ENCODE measurements around the gene GRM5. TPM values are rescaled to one million over a fixed set of nuclear protein-coding genes. Genes with fewer than 3 reads are reported as not detected.
"Not testable (repeated sequence)": the region's sequence is repeated elsewhere in the genome, so short reads cannot be mapped to it uniquely, and the experiment has no call there.

Gene GRM5
- total RNA-seq, 1 experiment from 2014 or later: not detected

DNA sequence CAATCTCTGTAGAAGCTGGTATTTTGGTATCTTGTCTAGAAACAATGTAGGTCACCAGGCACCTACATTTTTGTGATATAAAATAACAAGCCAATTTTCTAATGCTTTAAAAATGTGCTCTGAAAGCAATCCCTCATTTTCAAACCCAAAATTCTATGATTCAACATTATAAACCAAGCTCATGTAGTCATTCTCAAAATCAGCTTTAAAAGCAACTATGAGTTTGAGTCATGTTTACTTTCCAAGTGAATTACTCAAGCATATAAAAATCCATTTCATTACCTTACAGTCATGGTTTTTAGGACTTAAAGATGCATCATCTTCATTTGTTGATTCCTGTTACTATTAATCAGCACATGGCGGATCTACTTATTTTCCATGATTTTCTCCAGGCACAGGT lies 216.4 kb downstream of the GRM5 start:
- in situ Hi-C loops (cut with HindIII; ENCODE audit: low sequenced_read_pairs): no loop called here
- no peak for DNase-seq (ENCODE audit: low spot score)

DNA sequence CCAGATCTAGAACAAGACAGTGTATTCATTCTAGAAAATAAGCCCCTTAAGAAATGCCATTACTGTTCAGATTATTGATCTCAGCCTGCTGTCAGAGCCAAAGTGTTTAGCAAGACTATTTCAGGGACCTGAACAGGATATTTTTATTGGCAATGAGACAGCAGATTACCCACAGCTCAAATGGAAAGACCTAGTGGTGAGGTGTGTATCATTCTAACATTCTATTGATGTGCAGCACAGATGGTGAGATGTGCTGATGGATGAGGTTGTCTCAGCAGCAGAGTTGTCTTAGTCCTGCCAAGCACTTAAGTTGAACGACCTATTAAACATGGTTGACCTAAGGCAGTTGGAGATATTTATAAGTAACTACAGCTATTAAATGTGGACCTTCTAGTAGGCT lies 219.5 kb downstream of the GRM5 start:
- in situ Hi-C loops (cut with HindIII; ENCODE audit: low sequenced_read_pairs): not testable (repeated sequence)

DNA sequence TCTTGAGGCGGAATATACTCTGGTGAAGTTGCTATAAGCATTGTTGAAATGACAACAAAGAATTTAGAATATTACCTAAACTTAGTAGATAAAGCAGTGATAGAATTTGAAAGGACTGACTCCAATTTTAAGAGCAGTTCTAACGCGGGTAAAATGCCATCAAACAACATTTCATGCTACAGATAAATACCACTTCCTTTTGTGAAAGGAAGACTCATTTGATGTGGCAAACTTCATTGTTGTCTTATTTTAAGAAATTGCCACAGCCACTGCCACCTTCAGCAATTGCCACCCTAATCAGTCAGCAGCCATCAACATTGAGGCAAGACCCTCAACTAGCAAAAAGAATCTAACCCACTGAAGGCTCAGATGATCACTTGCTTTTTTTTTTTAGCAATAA lies 220.8 kb downstream of the GRM5 start:
- DNase-seq (ENCODE audit: low spot score); in situ Hi-C loops (cut with HindIII; ENCODE audit: low sequenced_read_pairs): not testable (repeated sequence)

More for the DNA sequence above, 219.5 kb downstream of the GRM5 start:
- DNase-seq (ENCODE audit: low spot score): not testable (repeated sequence)

DNA sequence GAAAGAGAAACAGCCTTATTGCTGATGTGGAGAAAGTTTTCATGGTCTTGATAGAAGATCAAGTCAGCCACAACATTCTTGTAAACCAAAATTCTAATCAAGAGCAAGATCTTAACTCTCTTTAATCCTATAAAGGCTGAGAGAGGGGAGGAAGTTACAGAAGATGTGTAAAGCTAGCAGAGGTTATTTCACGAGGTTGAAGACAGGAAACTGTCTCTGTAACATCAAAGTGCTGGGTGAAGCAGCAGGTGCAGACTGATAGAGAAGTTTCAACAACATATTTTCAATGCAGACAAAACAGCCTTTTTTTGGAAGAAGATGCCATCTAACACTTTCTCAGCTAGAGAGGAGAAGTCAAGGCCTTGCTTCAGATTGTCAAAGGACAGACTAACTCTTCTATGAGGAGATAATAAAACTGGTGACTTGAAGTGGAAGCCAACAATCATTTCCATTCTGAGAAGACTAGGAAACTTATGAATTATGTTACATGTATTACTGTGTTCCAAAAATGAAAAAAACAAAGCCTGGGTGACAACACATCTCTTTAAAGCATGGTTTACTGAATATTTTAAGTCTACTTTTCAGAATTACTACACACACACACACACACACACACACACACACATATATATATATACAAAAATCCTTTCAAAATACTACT lies 221.9 kb downstream of the GRM5 start:
- DNase-seq (ENCODE audit: low spot score); in situ Hi-C loops (cut with HindIII; ENCODE audit: low sequenced_read_pairs): not testable (repeated sequence)

DNA sequence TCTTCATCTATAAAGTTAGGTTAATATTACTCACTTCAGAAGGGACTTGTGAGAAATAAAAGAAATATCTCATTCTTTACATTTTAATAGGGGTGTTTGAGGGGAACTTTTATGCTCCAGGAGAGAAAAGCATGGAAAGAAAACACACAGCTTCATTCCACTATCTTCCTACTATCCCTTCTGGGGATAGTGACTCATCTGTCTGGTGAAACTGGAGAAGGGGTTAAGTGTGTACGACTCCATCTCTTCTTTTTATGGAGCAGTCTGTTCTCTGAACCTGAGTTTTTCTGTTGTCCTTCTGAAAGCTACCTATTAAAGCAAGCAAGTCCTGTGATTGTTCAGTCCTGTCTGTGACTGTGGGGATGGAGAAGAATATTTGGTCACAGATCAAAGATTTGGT lies 227.6 kb downstream of the GRM5 start:
- DNase-seq (ENCODE audit: low spot score); in situ Hi-C loops (cut with HindIII; ENCODE audit: low sequenced_read_pairs): not testable (repeated sequence)

DNA sequence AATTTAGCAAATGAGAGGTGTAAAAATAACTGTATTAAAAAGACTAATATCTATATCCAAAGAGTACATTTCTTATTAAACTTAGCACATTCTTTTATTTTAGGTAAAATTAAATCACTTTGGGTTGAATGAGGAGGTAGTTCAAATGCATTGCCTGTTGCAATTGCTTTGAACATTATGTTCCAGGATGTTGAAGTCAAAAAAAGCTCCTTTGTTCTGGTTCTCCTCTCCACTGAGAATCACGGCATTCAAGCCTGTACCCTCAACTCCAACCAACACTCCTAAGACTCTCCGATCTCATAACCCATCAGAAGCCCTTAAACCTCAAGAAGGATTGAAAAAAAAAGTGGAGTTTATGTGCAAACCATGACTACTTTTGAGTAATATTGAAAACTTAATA lies 230.1 kb downstream of the GRM5 start:
- in situ Hi-C loops (cut with HindIII; ENCODE audit: low sequenced_read_pairs); DNase-seq (ENCODE audit: low spot score): not testable (repeated sequence)

DNA sequence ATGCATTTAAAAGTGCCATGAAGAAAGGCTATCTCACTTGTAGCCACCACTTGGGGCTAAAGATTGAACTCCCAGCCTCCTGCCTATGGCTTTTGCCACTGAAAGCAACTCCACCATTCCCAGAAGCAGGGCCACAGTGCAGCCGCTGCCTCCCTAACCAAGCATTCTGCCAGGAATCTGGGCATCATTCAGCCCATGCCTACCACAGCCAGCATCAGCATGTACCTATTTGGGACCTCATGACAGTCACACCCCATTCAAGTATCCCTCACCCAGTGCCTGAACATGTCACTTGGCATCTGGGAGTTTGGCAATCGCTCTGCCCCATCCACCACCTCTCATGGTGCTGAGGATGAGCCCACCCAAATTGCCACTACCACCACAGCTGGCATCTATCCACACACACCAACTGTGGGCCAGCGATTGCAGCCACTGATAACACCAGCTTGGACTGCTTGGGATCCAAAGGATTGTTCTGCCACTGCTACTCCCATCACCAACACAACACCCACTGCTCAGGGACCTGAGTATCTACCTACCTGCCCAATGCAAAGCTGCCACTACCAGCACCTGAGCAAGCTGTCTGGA lies 234.4 kb downstream of the GRM5 start:
- no peak for DNase-seq (ENCODE audit: low spot score)
- in situ Hi-C loops (cut with HindIII; ENCODE audit: low sequenced_read_pairs): no loop called here

DNA sequence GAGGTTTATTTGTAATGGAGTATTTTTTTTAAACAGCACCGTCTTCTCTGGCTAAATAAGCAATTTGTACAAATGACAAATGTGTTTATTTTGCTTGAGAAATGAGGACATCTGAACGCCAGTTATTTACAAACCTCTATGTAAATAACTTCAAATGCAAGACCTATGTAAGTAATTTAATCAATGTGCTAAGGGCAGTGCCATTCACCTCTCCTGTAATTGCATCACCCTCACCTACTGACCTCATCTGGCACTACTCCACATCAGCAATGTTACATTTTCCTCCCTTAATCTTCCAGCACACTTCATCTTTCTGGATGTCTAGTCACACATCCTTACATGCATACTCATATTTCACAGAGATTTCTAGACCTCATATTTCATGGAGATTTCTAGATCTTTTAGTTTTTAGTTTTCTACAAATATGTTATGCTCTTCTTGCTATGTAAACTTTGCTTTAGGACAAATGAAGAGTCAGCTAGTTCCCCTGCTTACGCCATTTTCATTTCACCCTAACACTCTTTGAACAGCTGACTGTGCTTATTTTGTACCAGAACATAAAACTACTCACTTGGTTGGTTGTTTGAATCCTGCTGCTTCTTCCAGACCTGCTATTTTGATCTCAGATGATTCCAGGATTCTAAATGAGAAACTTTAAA lies 238.6 kb downstream of the GRM5 start:
- DNase-seq (ENCODE audit: low spot score): no peak
- in situ Hi-C loops (cut with HindIII; ENCODE audit: low sequenced_read_pairs): no loop called here

DNA sequence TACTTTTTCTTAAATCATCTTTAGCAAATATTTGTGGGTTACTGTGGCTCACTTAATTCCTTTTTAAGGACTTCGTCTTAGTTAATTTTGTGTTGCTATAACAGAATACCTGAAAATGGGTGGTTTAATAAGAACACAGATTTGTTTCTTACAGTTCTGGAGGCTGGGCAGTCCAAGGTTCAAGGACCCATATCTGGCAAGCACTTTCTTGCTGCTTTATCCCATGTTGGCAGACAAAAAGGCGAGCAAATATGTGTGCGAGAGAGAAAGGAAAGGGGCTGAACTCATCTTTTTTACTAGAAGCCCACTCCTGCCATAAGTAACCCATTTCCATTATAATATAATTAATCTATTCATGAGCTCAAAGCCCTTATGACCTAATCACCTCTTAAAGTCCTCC lies 246.2 kb downstream of the GRM5 start:
- in situ Hi-C loops (cut with HindIII; ENCODE audit: low sequenced_read_pairs): no loop called here
- DNase-seq (ENCODE audit: low spot score): no peak

DNA sequence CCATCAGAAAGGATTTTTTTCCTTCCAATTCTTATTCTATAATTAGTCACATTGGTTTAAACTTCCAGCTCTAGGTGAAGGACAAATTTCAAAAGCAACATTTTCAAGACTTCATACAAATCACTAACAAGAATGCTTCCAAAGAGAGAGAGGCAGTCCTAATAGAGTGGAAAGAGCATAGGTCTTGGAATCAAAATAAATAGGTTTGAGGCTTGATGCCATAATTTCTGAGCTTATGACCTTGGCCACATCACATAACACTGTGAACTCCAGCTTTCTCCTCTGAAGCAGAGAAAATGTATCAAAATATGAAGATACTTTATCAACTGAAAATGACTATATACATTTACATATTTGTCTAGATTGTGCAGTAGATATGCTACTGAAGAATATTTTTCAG lies 246.8 kb downstream of the GRM5 start:
- in situ Hi-C loops (cut with HindIII; ENCODE audit: low sequenced_read_pairs): no loop called here
- no peak for DNase-seq (ENCODE audit: low spot score)

DNA sequence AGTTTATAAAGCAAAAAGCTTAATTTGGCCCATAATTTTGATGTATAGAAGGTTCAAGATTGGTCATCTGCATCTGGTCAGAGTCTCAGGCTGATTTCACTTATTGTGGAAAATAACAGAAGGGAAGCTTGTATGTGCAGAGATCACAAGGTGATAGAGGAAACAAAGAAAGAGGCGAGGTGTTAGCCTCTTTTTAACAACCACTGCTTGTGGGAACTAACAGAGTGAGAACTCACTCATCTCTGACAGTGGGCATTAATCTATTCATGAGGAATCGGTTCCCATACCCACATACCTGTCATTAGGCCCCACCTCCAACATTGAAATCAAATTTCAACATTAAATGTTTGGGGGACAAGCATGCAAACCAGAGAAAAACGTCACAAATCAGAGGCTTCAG lies 250.3 kb downstream of the GRM5 start:
- in situ Hi-C loops (cut with HindIII; ENCODE audit: low sequenced_read_pairs): no loop called here

DNA sequence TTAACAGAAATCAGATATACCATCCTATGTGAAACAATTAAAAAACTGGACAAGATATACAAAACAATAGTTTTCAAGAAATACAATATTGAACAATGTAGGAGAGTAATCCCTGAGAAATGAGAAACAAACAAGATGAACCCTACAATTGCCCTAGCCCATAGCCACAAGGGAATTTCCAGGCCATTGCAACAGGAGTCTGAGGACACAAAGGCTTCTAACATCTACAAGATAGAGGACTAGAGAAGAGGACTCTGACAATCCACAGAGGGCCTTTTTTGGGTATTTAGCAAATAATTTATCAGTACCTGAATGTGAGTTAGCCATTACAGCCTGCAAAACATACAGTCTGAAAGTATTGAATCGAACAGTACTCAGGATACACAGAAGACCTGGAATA lies 251.7 kb downstream of the GRM5 start:
- in situ Hi-C loops (cut with HindIII; ENCODE audit: low sequenced_read_pairs): no loop called here

More for the DNA sequence above, 250.3 kb downstream of the GRM5 start:
- DNase-seq (ENCODE audit: low spot score): no peak

DNA sequence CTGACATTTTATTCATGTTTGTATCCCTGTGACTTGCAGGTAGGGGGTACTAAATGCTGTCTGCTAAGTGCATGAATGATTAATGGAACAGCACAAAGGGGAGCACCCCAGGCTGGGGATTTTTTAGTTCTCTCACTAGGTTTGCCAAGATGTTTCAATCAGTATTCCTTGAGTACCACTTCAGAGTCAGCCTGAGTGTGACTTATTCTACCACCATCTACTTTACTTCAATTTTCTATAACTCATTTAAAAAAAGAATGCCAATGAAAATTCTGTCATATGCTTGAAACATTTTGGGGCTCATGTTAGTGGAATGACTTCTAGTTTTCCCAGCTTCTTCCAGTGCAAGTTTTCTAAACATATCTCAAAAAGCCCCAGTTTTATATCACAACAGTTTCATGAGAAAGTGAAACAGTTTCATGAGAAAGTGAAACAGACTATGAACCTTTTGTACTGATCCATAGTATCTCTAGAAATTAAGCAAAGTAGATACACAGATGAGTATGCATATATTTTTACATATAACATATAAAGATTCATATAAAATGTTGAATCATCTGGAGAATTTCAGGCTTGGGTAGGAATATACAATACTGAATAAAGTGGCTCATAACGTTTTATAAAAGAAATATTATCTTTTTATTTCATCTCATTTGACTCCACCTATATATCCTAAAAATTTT lies 252.4 kb downstream of the GRM5 start:
- no peak for DNase-seq (ENCODE audit: low spot score)
- in situ Hi-C loops (cut with HindIII; ENCODE audit: low sequenced_read_pairs): no loop called here

More for the DNA sequence above, 251.7 kb downstream of the GRM5 start:
- no peak for DNase-seq (ENCODE audit: low spot score)

DNA sequence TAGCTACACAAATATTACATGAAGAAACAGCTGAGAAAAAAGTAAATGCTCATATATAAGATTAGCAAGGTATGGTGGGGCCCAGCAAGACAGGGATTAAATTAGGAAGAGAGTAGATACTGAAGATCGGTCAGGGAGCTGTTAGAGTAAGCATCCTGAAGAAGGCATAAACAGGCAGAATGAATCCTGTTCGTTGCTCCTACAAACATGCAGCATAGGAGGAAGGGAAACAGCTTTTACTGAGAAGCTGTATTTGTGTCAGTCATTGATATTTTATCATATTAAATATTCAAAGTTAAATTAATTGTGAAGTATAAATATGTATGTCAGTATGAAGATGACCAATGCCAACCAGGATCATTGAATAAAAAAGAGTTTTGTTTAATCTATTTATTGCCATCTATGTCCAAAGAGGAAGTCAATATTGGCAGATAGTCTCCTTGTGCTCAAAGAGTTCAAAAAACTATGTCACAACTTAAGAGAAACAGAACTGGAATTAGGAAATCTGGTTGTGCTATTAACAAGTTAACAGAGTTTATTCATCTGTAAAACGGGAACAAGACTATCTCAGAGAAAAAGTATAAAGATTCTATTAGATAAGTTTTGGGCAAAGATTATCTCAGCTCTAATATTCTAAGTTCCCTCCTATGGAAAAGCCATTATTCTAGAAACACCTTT lies 255.2 kb downstream of the GRM5 start:
- no peak for DNase-seq (ENCODE audit: low spot score)
- in situ Hi-C loops (cut with HindIII; ENCODE audit: low sequenced_read_pairs): no loop called here

DNA sequence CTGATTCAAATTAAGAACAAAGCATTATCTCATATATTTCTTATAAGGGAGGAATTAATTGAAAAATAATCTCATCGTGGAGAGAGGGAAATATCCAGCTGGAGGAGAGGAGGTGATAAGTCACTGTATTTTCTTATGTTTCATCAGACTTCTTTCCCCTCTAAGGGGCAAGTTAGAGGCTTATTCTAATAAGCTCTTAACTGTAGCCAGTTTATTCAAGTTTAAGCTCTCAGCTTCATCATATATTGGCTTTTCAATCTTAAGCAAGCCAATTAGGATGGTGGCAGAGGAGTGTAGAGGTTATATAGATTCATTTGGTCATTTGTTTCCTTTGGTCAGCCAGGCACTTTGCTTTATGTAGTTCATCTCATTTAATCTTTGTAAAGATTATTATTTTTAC lies 256.7 kb downstream of the GRM5 start:
- in situ Hi-C loops (cut with HindIII; ENCODE audit: low sequenced_read_pairs): no loop called here
- no peak for DNase-seq (ENCODE audit: low spot score)

DNA sequence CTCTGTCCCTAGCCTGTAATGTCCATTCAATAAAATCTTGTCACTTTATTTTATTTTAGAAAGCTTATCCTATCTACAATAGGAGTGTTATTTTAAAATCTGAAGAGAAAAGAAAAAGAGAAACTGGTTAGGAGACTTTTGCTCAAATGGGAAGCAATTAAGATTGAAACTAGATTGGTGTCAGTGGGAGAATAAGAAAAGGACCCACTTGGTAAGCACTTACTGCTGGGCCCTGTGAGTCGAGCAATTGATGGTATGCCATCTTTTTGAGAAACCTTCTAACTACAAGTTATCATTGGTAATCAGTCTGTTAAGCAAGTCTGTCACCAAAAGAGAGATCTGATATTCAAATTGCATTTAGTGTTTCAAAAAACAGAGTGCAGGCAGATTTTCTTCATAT lies 258.4 kb downstream of the GRM5 start:
- in situ Hi-C loops (cut with HindIII; ENCODE audit: low sequenced_read_pairs): no loop called here

DNA sequence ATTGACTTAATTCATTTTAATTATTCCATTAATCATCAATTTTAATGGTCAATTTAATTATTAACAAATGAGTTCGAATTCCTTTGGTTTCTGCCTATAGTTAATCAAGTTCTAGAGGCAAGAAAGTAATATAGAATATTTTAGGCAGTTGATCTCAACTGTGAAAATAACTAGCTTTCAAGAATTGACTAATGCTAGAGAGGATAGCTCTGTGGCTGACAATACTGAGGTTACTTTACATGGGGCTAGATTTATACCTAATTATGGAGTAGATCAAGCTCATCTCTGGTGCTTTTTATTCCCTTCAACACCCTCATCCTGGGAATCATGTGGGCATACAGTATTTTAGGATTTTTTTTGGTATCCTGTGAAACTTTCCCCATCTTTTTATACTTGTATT lies 259.4 kb downstream of the GRM5 start:
- in situ Hi-C loops (cut with HindIII; ENCODE audit: low sequenced_read_pairs): no loop called here
- DNase-seq (ENCODE audit: low spot score): no peak

More for the DNA sequence above, 258.4 kb downstream of the GRM5 start:
- no peak for DNase-seq (ENCODE audit: low spot score)

DNA sequence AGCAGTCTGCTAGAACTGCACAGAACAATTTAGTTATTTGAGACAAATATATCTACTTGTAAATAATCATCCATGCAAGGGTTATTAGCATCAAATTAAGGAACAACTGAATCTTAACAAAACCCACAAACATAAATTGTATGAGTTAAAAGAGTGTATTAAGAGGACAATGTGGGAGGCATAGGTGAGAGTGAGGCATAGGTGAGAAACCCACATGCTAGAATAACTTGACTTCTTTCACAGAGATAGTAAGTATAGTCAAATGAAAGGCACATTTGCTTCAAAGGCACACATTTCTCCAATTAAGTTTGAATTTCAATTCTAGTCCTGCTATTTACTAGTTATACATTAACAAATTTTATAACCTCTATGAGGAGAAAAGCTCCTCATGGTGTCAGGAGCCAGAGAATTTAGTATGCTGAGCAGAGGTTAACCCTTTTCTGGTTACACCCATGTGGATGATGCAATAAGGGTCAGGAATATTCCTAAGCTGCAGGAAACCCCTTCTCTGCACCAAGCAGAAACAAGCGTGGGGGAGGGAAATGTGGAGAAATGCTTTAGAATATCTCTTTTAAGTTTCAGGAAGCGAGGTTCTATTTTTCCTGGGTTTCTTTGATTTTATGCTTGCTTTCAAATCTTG lies 264.2 kb downstream of the GRM5 start:
- DNase-seq (ENCODE audit: low spot score): no peak
- in situ Hi-C loops (cut with HindIII; ENCODE audit: low sequenced_read_pairs): no loop called here

Measured in G401 (cell line).